ENCODE measurements around the gene SGCA. TPM values are rescaled to one million over a fixed set of nuclear protein-coding genes. Genes with fewer than 3 reads are reported as not detected.

Gene SGCA
- total RNA-seq, 1 donor: not detected

DNA sequence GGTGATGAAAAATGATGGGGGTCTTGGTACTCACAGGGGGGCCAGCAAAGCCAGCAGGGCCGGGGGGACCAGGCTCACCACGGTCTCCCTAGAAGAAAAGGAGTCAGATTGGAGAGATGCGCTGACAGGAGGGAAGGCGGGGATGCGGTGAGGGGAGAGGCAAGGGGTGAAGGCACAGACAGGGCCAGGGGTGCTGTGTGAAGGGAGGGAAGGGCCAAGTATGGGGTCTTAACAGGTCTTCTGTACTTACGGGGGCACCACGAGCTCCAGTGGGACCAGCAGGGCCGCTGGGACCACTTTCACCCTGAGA, 24.4 kb downstream of the SGCA start:
- TF ChIP-seq CTCF (IDR thresholded peaks at IDR 0.05; ENCODE audit: extremely low read depth, low read depth, low read length): no peak
- H3K4me3 ChIP-seq (ENCODE audit: insufficient read depth, low read length): no peak overlapping the region
- peaks cover 100% of the 10 kb centered on the region for H3K36me3 ChIP-seq (ENCODE audit: insufficient read depth, low read length)
- peaks cover 94% of the 10 kb centered on the region for H4K20me1 ChIP-seq (ENCODE audit: insufficient read depth, low read length)
- H2AFZ ChIP-seq (ENCODE audit: low read length): no peak overlapping the region
- H3K9me3 ChIP-seq (ENCODE audit: low read depth, low read length): no peaks in the 10 kb centered on the region
- H3K4me1 ChIP-seq (ENCODE audit: insufficient read depth, low read length): peaks cover 41% of the 10 kb centered on the region
- H3K79me2 ChIP-seq (ENCODE audit: insufficient read depth, low read length): peaks cover 48% of the 10 kb centered on the region
- no peak for DNase-seq (ENCODE audit: insufficient read length, low spot score, missing footprints)
- H3K4me2 ChIP-seq (ENCODE audit: insufficient read depth, low read length): no peak overlapping the region
- no peaks in the 10 kb centered on the region for H3K27me3 ChIP-seq (ENCODE audit: insufficient read depth, low read length)
- H3K27ac ChIP-seq (ENCODE audit: low read depth, low read length): peak overlapping the region; percentile 96

GRCh38 chr17:50190603-50191358, 25.0 kb downstream of the SGCA start:
- Histone ChIP-seq H4K20me1 (ENCODE audit: insufficient read depth, low read length) (peaks cover 94% of the 10 kb centered on the region), H3K4me1 (ENCODE audit: insufficient read depth, low read length) (peaks cover 47% of the 10 kb centered on the region), H3K27ac (ENCODE audit: low read depth, low read length) (peak overlapping the region; percentile 96), H3K4me3 (ENCODE audit: insufficient read depth, low read length) (no peak overlapping the region), H3K4me2 (ENCODE audit: insufficient read depth, low read length) (no peak overlapping the region), H3K9me3 (ENCODE audit: low read depth, low read length) (no peaks in the 10 kb centered on the region), H3K79me2 (ENCODE audit: insufficient read depth, low read length) (peaks cover 53% of the 10 kb centered on the region), H2AFZ (ENCODE audit: low read length) (no peak overlapping the region), H3K27me3 (ENCODE audit: insufficient read depth, low read length) (no peaks in the 10 kb centered on the region), H3K36me3 (ENCODE audit: insufficient read depth, low read length) (peaks cover 100% of the 10 kb centered on the region)
- no peak for DNase-seq (ENCODE audit: insufficient read length, low spot score, missing footprints)
- TF ChIP-seq CTCF (IDR thresholded peaks at IDR 0.05; ENCODE audit: extremely low read depth, low read depth, low read length): no peak

GRCh38 chr17:50191359-50192143, 25.7 kb downstream of the SGCA start:
- Histone ChIP-seq H2AFZ (ENCODE audit: low read length) (no peak overlapping the region), H3K36me3 (ENCODE audit: insufficient read depth, low read length) (peaks cover 100% of the 10 kb centered on the region), H3K79me2 (ENCODE audit: insufficient read depth, low read length) (peaks cover 61% of the 10 kb centered on the region), H3K4me2 (ENCODE audit: insufficient read depth, low read length) (no peak overlapping the region), H3K27me3 (ENCODE audit: insufficient read depth, low read length) (no peaks in the 10 kb centered on the region), H4K20me1 (ENCODE audit: insufficient read depth, low read length) (peaks cover 94% of the 10 kb centered on the region), H3K27ac (ENCODE audit: low read depth, low read length) (peak overlapping the region; percentile 96), H3K9me3 (ENCODE audit: low read depth, low read length) (no peaks in the 10 kb centered on the region), H3K4me3 (ENCODE audit: insufficient read depth, low read length) (no peak overlapping the region), H3K4me1 (ENCODE audit: insufficient read depth, low read length) (peaks cover 51% of the 10 kb centered on the region)
- DNase-seq (ENCODE audit: insufficient read length, low spot score, missing footprints): peak; percentile 67
- no peak for TF ChIP-seq CTCF (IDR thresholded peaks at IDR 0.05; ENCODE audit: extremely low read depth, low read depth, low read length)

- TF ChIP-seq CTCF (IDR thresholded peaks at IDR 0.05; ENCODE audit: extremely low read depth, low read depth, low read length): no peak
- no peak for DNase-seq (ENCODE audit: insufficient read length, low spot score, missing footprints)
- H3K27ac ChIP-seq (ENCODE audit: low read depth, low read length): peak overlapping the region; percentile 96
- no peaks in the 10 kb centered on the region for H3K9me3 ChIP-seq (ENCODE audit: low read depth, low read length)
- H3K79me2 ChIP-seq (ENCODE audit: insufficient read depth, low read length): peaks cover 67% of the 10 kb centered on the region
- H3K27me3 ChIP-seq (ENCODE audit: insufficient read depth, low read length): no peaks in the 10 kb centered on the region
- no peak overlapping the region for H3K4me3 ChIP-seq (ENCODE audit: insufficient read depth, low read length)
- H2AFZ ChIP-seq (ENCODE audit: low read length): no peak overlapping the region
- H4K20me1 ChIP-seq (ENCODE audit: insufficient read depth, low read length): peaks cover 94% of the 10 kb centered on the region
- peak overlapping the region; percentile 2 for H3K4me2 ChIP-seq (ENCODE audit: insufficient read depth, low read length)
- H3K36me3 ChIP-seq (ENCODE audit: insufficient read depth, low read length): peaks cover 100% of the 10 kb centered on the region
- H3K4me1 ChIP-seq (ENCODE audit: insufficient read depth, low read length): peaks cover 57% of the 10 kb centered on the region
These were observed 26.4 kb downstream of the SGCA start for GRCh38 chr17:50192144-50192617.

Measured in osteoblast (primary cell).